NCI-H2107 (cell line): ENCODE data around the gene EVI2B.
"Not testable (repeated sequence)": the region's sequence is repeated elsewhere in the genome, so short reads cannot be mapped to it uniquely, and the experiment has no call there.

Experiments used
- DNase-seq: peaks from one replicate; lab custom pipeline; 2025; lab: John Stamatoyannopoulos, UW

Gene EVI2B

GRCh38 chr17:31269578-31269983, 44.3 kb downstream of the EVI2B start:
- no peak for DNase-seq

DNA sequence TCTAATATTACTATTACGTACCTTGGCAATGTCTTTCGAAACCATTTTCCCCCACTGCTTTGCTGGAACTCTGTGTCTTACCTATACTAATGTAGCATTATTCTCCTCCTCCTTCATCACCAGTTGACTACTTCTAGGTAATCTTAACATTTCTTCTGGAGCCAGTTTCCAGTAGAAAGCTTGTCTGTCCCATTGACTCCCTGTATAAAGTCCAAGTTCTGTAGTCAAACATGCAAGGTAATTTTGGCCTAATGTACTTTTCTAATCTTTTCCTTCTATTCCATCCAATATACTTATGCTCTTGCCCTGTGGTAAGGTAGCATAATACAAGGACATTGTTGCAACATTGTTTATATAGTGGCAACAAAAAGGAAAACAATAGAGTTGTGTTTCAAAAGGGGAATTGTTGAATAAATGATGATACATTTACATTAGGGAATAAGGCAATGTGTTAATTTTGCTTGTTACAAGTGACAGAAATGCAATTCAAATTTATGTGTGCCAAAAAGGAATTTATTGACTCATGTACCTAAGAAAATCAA, 44.7 kb downstream of the EVI2B start:
- DNase-seq: no peak

DNA sequence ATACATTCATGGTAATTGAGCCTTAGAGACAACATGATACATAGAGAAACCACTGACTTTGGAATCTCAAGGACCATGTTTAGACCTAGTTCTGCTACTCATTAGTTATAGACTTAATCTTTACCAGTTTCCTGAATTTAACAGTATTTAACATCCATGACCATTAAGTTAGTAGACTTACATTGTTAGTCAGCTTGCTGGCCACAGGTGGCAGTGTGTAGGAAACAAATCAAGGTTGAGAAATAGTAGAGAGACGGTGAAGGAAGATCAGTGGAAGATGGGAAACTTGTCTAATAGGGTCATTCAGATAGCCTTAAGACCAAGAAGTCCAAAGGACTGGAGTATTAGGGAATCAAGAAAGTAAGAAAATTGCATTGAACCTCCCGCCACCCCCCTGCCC, 47.8 kb downstream of the EVI2B start:
- DNase-seq: no peak

DNA sequence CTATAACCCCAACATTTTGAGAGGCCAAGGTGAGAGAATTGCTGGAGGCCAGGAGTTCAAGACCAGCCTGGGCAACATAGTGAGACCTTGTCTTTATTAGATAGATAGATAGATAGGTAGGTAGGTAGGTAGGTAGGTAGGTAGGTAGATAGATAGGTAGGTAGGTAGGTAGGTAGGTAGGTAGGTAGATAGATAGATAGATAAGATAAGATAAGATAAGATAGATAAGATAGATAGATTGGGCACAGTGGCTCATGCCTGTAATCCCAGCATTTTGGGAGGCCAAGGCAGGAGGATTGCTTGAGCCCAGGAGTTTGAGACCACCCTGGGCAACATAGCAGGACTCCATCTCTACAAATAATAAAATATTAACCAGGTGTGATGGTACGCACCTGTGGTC, 50.9 kb downstream of the EVI2B start:
- DNase-seq: not testable (repeated sequence)

DNA sequence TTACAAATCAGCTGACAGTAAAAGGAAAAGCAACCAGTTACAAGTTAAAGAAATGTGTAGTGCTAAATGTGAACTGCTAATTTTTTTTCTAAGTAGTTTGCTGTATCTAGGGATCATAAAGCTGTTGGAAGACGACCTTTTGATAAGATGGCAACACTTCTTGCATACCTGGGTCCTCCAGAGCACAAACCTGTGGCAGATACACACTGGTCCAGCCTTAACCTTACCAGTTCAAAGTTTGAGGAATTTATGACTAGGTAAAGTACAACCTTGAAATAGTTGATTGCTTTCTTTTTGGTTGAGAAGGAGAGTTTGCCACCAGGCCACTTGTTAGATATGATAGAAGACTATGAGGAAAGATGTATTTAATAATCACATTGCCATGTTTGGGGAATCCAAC, 52.3 kb downstream of the EVI2B start:
- no peak for DNase-seq

DNA sequence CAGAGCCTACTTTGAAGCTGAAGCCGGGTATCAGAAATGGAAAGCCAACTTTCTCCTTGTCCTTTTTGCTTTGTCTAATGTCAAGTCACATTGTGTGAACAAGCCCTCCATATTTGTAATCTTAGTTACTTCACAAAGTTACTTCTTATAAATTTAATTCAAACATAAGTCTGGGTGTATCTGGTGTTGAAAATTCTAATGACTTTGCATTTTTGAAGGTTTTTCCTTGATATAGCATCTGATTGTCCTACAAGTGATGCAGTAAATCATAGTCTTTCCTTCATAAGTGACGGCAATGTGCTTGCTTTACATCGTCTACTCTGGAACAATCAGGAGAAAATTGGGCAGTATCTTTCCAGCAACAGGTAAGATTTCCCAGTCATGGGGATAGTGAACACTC, 53.7 kb downstream of the EVI2B start:
- DNase-seq: no peak

DNA sequence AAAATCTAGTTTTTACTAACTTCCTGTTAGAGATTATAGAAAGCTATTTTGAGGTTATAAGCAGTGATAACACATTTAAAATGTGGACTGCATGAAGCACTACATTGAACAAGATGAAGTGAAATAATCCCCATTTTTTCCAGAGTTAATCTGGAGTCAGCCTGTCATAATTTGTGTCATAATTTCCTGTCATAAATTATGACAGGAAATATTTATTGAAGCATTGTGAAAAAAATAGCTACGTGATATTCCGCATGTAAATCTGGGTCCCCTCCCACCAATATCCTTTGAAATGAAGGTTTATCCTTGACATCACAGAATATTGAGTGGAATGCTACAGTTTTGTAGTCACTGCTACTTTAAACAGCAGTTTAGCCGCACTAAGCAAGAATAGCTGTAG, 56.9 kb downstream of the EVI2B start:
- no peak for DNase-seq

GRCh38 chr17:31254654-31255053, 59.2 kb downstream of the EVI2B start:
- no peak for DNase-seq
